ENCODE results near the gene FTL. TPM values are rescaled to one million over a fixed set of nuclear protein-coding genes. Genes with fewer than 3 reads are reported as not detected.

Gene FTL
- total RNA-seq, 1 donor from 2014 or later, result 888 TPM

DNA sequence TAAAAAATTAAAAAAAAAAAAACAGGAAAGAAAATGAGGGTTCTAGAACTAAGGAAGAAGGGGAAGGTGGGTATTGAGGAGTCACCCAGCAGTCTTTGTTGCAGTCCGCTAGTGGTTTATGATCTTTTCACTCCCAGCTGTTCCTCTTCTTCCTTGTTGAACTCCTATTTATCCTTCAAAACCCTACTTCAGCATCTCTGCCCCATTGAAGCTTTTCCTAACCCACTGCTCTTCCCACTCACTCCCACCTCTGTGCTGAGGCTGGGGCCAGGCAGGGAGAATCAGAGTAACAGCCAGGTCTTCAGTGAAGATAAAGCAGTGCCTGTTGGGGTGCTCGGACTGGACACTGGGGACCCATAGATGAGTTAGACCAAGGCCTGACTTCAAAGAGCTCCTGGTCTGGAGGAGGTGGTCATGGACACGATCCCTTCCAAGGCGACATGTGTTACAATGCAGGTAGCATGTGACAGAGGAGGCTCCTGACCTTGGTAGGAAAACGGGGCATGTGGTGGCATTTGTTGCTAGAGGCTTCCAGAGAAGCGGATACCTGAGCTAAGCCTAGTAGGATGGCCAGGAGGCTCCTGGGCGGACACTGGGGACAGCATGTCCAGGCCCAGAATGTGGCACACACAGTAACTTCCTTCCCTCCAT lies 40.0 kb downstream of the FTL start:
- Mint-ChIP-seq H3K4me1 (no peaks in the 10 kb centered on the region), H3K36me3 (ENCODE audit: low read depth) (peaks cover 58% of the 10 kb centered on the region), H3K4me3 (no peak overlapping the region), H3K27me3 (no peaks in the 10 kb centered on the region), H3K27ac (no peak overlapping the region), H3K9me3 (no peaks in the 10 kb centered on the region)
- ATAC-seq (ENCODE audit: low read depth) (no peak), DNase-seq (no peak)
- no peak for TF ChIP-seq CTCF (IDR thresholded peaks at IDR 0.05)
- intact Hi-C loops (cut with micrococcal nuclease), result no loop called here
- ChIA-PET POLR2A (no interaction called here), CTCF (no interaction called here)

- H3K4me3 Mint-ChIP-seq, result no peak overlapping the region
- CTCF ChIA-PET, result no interaction called here
- H3K27ac Mint-ChIP-seq, result no peak overlapping the region
These were observed 41.8 kb downstream of the FTL start for GRCh38 chr19:49006905-49007304.

GRCh38 chr19:49009828-49010227 lies 44.7 kb downstream of the FTL start:
- no peak for DNase-seq
- H3K4me3 Mint-ChIP-seq, result no peak overlapping the region
- no peak for TF ChIP-seq CTCF (IDR thresholded peaks at IDR 0.05)
- peaks cover 74% of the 10 kb centered on the region for H3K36me3 Mint-ChIP-seq (ENCODE audit: low read depth)
- H3K4me1 Mint-ChIP-seq, result no peaks in the 10 kb centered on the region
- intact Hi-C loops (cut with micrococcal nuclease), result no loop called here
- H3K27me3 Mint-ChIP-seq, result no peaks in the 10 kb centered on the region
- no peak overlapping the region for H3K27ac Mint-ChIP-seq
- ChIA-PET POLR2A (no interaction called here), CTCF (no interaction called here)
- no peak for ATAC-seq (ENCODE audit: low read depth)
- H3K9me3 Mint-ChIP-seq, result no peaks in the 10 kb centered on the region

More at GRCh38 chr19:49006905-49007304, 41.8 kb downstream of the FTL start:
- TF ChIP-seq CTCF (IDR thresholded peaks at IDR 0.05), result no peak
- H3K4me1 Mint-ChIP-seq, result no peaks in the 10 kb centered on the region
- no peak for DNase-seq
- no peaks in the 10 kb centered on the region for H3K9me3 Mint-ChIP-seq
- no peaks in the 10 kb centered on the region for H3K27me3 Mint-ChIP-seq
- intact Hi-C loops (cut with micrococcal nuclease), result no loop called here
- POLR2A ChIA-PET, result interaction anchor here (0.9 kb wide), 1 partner anchor 14 kb away, joined by 5 read pairs; the partner anchor contains the start of genes GYS1 and RUVBL2
- no peak for ATAC-seq (ENCODE audit: low read depth)
- peaks cover 72% of the 10 kb centered on the region for H3K36me3 Mint-ChIP-seq (ENCODE audit: low read depth)

DNA sequence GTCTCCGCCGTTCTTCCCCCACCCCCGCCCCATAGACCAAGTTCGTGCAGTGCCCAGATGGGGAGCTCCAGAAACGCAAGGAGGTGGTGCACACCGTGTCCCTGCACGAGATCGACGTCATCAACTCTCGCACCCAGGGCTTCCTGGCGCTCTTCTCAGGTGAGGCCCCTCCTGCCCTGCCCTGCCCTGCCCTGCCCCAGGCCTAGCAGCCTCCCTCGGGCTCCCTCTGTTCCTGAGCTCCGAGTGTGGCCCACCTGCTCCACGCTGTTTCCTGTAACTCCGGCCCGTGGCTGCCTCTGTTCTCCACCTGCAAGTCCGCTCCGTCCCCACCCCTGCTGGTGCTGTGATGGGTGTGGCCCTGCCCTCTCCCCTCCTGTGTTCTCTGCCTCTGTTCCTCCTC lies 45.3 kb downstream of the FTL start:
- H3K27ac Mint-ChIP-seq, result no peak overlapping the region
- peaks cover 75% of the 10 kb centered on the region for H3K36me3 Mint-ChIP-seq (ENCODE audit: low read depth)
- ATAC-seq (ENCODE audit: low read depth), result no peak
- no peaks in the 10 kb centered on the region for H3K4me1 Mint-ChIP-seq
- H3K4me3 Mint-ChIP-seq, result no peak overlapping the region
- TF ChIP-seq CTCF (IDR thresholded peaks at IDR 0.05), result no peak
- no peaks in the 10 kb centered on the region for H3K27me3 Mint-ChIP-seq
- H3K9me3 Mint-ChIP-seq, result no peaks in the 10 kb centered on the region
- intact Hi-C loops (cut with micrococcal nuclease), result no loop called here
- no peak for DNase-seq
- ChIA-PET CTCF (no interaction called here), POLR2A (interaction anchor here (0.6 kb wide), 1 partner anchor 17 kb away, joined by 6 read pairs; the partner anchor contains the start of gene RUVBL2)

DNA sequence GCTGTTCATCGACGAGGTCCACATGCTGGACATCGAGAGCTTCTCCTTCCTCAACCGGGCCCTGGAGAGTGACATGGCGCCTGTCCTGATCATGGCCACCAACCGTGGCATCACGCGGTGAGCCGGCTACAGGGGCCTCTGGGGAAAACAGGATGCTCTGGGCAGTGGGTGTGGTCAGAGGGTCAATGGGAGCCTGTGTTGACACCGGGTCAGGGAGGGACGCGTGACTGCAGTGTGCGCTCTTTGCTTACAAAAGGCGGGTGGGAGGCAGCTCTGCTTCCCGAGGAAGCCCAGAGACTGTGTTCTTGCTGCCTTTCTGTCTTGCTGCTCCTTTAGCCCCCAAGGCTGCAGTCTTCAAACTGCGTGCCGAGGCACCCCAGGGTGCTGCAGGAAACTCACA lies 46.1 kb downstream of the FTL start:
- Mint-ChIP-seq H3K4me1 (no peaks in the 10 kb centered on the region), H3K9me3 (no peaks in the 10 kb centered on the region), H3K27ac (no peak overlapping the region), H3K36me3 (ENCODE audit: low read depth) (peaks cover 74% of the 10 kb centered on the region), H3K4me3 (no peak overlapping the region), H3K27me3 (no peaks in the 10 kb centered on the region)
- TF ChIP-seq CTCF (IDR thresholded peaks at IDR 0.05), result no peak
- POLR2A ChIA-PET, result interaction anchor here (0.6 kb wide), 1 partner anchor 17 kb away, joined by 6 read pairs; the partner anchor contains the start of gene RUVBL2
- DNase-seq (no peak), ATAC-seq (ENCODE audit: low read depth) (no peak)
- CTCF ChIA-PET, result no interaction called here
- intact Hi-C loops (cut with micrococcal nuclease), result no loop called here

Data from activated B cell treated with CpG ODN at 0.5 μM for 24 hours (primary cell).